Testis (tissue), 3 donors: ENCODE measurements around the gene KIF17. TPM values are rescaled to one million over a fixed set of nuclear protein-coding genes. Genes with fewer than 3 reads are reported as not detected.
"Not testable (repeated sequence)": the region's sequence is repeated elsewhere in the genome, so short reads cannot be mapped to it uniquely, and the experiment has no call there.

ENCODE experiments used
- DNase-seq: peaks from one replicate; pipeline ENCODE4 v3.0.0-alpha.2; 2019
- H3K27ac ChIP-seq, 2 donors: fragments of 200-600 bp; sonication (generic); one replicate each; pipeline ENCODE4 v1.5.1; 2019
- H3K27me3 ChIP-seq: fragments of 200-600 bp; sonication (generic); one replicate; pipeline ENCODE4 v1.5.1; 2019
- H3K36me3 ChIP-seq: fragments of 200-600 bp; sonication (generic); one replicate; pipeline ENCODE4 v1.5.1; 2017; ENCODE audit warnings: low read depth; ENCODE audit errors: missing control alignments
- H3K4me1 ChIP-seq: fragments of 200-600 bp; sonication (generic); one replicate; pipeline ENCODE4 v1.5.1; 2019
- H3K4me3 ChIP-seq, 2 donors: fragments of 200-600 bp; sonication (generic); one replicate each; pipeline ENCODE4 v1.5.1; 2017 to 2019
- H3K9me3 ChIP-seq: fragments of 200-600 bp; sonication (generic); one replicate; pipeline ENCODE4 v1.5.1; 2017
- POLR2A ChIP-seq: fragments of 450-650 bp; IDR thresholded peaks from one replicate; pipeline ENCODE4 v1.6.1; 2017; ENCODE audit warnings: antibody characterized with exemption, mild to moderate bottlenecking, moderate library complexity
- WGBS, 2 donors: methylation state at CpG; one replicate each; pipeline ENCODE4 v1.1.5; 2018; 5-methylcytosine and 5-hydroxymethylcytosine counted together
- intact Hi-C: fragments of 100-400 bp; cut with DNase I; formaldehyde crosslinking; loops from one replicate; pipeline ENCODE4 v1.15.1; 2023; ENCODE audit warnings: low total_unique reads
- polyA plus RNA-seq: library from polyadenylated mRNA; stranded (reverse); fragments of 350-450 nt; fragmentation: Illumina TruSeq; extraction: RNeasy Lipid Tissue Mini Kit (QIAGEN cat#74804); gene quantifications from one replicate; pipeline ENCODE4 v1.2.3, GENCODE V29; 2014; ENCODE audit warnings: low read depth, low replicate concordance; ENCODE audit not compliant: insufficient read depth
- total RNA-seq, 2 donors: library from RNA; depleted of rRNA; stranded (reverse); fragments of >200 nt; gene quantifications; one replicate each; pipeline ENCODE4 v1.2.3, GENCODE V29; 2016
- TF ChIP-seq, protein P1 (sequence below), 3 experiments: fragments of 450-650 bp in 2 of 3; fragments of 200-600 bp in 1 of 3; sonication (generic) in 1 of 3; IDR thresholded peaks; one replicate each; pipeline ENCODE4 v1.5.1; 2016 to 2019; ENCODE audit warnings: antibody characterized with exemption in 3 of 3, mild to moderate bottlenecking in 2 of 3, moderate library complexity in 1 of 3

The KIF17 gene
- total and polyA plus RNA-seq, 3 donors from 2014 or later = 36.1 to 80.2 (median 54.1) TPM

DNA sequence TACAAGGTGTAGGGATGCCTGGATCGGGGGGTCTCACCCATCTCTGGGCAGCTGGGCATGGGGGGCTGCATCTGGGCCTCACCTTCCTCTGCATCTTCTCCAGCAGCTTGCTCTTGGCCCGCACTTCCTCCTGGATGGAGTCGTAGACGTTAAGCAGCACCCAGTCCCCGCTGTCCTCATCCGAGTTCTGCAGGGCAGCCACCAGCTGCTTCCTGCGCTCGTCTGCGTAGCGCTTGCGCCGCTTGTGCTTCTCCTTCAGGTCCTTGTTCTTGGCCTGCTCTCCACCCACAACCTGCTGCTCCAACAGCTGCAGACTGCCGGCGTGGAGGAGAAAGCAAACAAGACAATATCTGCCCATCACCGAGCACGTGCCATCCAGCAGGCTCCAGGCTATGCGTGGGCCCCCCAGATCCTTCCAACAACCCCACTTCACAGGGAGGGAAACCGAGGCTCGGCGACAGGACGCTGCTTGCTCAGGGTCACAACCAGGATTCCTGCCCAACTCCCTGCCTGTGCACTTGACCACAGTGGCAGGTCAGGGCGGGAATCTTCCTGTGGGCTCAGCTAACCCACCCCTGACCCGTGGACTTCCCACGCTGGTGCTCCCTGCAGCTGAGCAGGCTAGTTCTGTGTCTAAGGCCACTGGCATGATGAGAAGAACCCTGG, 35.1 kb downstream of the KIF17 start:
- no peaks in the 10 kb centered on the region for H3K27me3 ChIP-seq
- peaks cover 22% of the 10 kb centered on the region for H3K4me1 ChIP-seq
- H3K9me3 ChIP-seq = no peaks in the 10 kb centered on the region
- intact Hi-C loops = no loop called here
- DNase-seq = no peak
- H3K36me3 ChIP-seq = no peaks in the 10 kb centered on the region
- WGBS, 2 donors = 62 to 79% methylated on average over 15 to 24 of the region's 24 CpGs
- no peak for TF ChIP-seq POLR2A
- TF ChIP-seq, protein P1, sequence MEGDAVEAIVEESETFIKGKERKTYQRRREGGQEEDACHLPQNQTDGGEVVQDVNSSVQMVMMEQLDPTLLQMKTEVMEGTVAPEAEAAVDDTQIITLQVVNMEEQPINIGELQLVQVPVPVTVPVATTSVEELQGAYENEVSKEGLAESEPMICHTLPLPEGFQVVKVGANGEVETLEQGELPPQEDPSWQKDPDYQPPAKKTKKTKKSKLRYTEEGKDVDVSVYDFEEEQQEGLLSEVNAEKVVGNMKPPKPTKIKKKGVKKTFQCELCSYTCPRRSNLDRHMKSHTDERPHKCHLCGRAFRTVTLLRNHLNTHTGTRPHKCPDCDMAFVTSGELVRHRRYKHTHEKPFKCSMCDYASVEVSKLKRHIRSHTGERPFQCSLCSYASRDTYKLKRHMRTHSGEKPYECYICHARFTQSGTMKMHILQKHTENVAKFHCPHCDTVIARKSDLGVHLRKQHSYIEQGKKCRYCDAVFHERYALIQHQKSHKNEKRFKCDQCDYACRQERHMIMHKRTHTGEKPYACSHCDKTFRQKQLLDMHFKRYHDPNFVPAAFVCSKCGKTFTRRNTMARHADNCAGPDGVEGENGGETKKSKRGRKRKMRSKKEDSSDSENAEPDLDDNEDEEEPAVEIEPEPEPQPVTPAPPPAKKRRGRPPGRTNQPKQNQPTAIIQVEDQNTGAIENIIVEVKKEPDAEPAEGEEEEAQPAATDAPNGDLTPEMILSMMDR (IDR thresholded peaks at IDR 0.05) = no peak
- H3K4me3 ChIP-seq = no peak overlapping the region
- H3K27ac ChIP-seq = no peak overlapping the region

DNA sequence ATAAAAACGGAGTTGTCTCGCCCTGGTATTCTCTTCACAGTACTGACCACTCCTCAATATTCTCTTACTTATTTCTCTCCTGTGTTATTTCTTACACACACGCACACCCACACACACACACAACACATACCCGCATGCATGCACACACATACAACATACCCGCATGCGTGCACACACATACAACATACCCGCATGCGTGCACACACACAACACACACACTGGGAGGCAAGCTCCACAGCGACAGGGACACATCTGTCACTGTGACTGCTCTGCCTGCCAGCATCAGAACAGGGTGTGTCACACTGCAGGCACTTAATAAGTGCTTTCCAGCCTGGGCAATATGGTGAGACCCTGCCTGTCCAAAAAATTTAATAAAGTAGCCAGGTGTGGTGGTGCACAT, 35.8 kb downstream of the KIF17 start:
- H3K27ac ChIP-seq = no peak overlapping the region
- H3K4me3 ChIP-seq = no peak overlapping the region
- no peaks in the 10 kb centered on the region for H3K27me3 ChIP-seq
- intact Hi-C loops = no loop called here
- no peak for DNase-seq
- no peak for TF ChIP-seq POLR2A
- TF ChIP-seq, protein P1 (IDR thresholded peaks at IDR 0.05) = no peak
- 90 to 93% methylated on average over 9 of the region's 9 CpGs for WGBS, 2 donors
- H3K4me1 ChIP-seq = peaks cover 22% of the 10 kb centered on the region
- no peaks in the 10 kb centered on the region for H3K9me3 ChIP-seq
- H3K36me3 ChIP-seq = no peaks in the 10 kb centered on the region

GRCh38 chr1:20680269-20680668, 37.5 kb downstream of the KIF17 start:
- no peaks in the 10 kb centered on the region for H3K9me3 ChIP-seq
- peaks cover 14% of the 10 kb centered on the region for H3K4me1 ChIP-seq
- no peaks in the 10 kb centered on the region for H3K36me3 ChIP-seq
- 28 to 32% methylated on average over 5 of the region's 5 CpGs for WGBS, 2 donors
- no peaks in the 10 kb centered on the region for H3K27me3 ChIP-seq
- H3K27ac ChIP-seq = no peak overlapping the region
- DNase-seq = no peak
- TF ChIP-seq, protein P1 (IDR thresholded peaks at IDR 0.05) = no peak
- no peak for TF ChIP-seq POLR2A
- intact Hi-C loops = no loop called here
- H3K4me3 ChIP-seq = no peak overlapping the region

GRCh38 chr1:20678599-20678998, 39.2 kb downstream of the KIF17 start:
- intact Hi-C loops = no loop called here
- H3K9me3 ChIP-seq = no peaks in the 10 kb centered on the region
- DNase-seq = no peak
- no peak overlapping the region for H3K27ac ChIP-seq
- no peaks in the 10 kb centered on the region for H3K27me3 ChIP-seq
- WGBS, 2 donors = 87 to 94% methylated on average over 6 of the region's 6 CpGs
- H3K4me1 ChIP-seq = no peaks in the 10 kb centered on the region
- H3K36me3 ChIP-seq = no peaks in the 10 kb centered on the region
- TF ChIP-seq, protein P1 (IDR thresholded peaks at IDR 0.05) = no peak
- H3K4me3 ChIP-seq = no peak overlapping the region

DNA sequence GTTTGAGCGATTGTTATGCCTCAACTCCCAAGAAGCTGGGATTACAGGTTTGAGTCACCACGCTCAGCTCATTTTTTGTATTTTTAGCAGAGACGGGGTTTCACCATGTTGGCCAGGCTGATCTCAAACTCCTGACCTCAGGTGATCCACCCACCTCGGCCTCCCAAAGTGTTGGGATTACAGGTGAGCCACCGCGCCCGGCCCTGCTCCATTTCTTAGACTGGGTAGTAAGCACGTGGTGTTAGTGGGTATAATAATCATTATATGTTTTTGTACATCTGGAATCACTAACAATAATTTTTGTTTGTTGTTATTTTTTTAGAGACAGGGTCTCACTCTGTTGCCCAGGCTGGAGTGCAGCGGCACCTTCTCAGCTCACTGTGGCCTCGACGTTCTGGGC, 44.2 kb downstream of the KIF17 start:
- intact Hi-C loops, H3K9me3 ChIP-seq, H3K36me3 ChIP-seq, DNase-seq, H3K27me3 ChIP-seq, H3K4me1 ChIP-seq, H3K27ac ChIP-seq, H3K4me3 ChIP-seq: not testable (repeated sequence)
- WGBS, 2 donors = 93 to 97% methylated on average over 11 of the region's 11 CpGs
